Hepatic stellate cell (primary cell): ENCODE measurements around the gene IGF1R.

Experiments
- DNase-seq: peaks from one replicate; pipeline ENCODE4 v3.0.0; 2011; ENCODE audit warnings: low spot score

Gene IGF1R

GRCh38 chr15:98727115-98728040 is 79.0 kb downstream of the IGF1R start:
- DNase-seq, result peak; percentile 95

DNA sequence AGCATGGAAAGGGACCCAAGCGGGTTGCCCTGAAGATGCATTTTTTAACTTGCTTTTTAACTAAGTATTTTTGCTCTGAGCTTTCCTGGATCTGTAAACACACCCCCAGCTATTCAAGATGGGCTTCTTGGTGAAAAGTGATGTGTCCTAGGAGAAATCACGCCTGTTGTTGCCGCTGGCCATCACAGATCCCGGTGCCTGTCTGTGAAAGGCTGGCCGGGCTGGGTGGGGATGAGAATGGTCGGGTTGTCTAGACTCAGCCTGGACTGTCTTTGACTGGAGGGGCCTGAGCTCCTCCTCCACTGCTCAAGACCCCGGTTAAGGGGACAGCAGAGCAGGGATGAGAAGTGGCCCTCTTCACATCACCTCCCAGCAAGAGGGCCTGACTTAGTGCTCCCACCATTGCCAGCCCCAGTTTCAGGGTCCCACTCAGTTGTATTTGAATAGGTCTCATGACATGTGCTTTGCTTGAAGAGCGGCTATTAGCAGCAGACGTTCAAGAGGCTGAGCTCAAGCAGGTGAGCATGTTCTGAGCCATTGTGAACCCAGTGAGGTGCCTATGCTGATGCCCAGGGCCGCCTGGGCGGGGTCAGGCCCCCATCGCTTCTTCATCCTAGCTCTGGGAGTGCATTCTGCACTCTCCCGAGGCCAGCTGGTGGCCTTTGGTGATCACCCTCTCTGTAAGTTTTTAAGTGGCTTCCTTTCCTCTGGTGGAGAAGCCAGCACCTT is 79.9 kb downstream of the IGF1R start:
- DNase-seq, result no peak

DNA sequence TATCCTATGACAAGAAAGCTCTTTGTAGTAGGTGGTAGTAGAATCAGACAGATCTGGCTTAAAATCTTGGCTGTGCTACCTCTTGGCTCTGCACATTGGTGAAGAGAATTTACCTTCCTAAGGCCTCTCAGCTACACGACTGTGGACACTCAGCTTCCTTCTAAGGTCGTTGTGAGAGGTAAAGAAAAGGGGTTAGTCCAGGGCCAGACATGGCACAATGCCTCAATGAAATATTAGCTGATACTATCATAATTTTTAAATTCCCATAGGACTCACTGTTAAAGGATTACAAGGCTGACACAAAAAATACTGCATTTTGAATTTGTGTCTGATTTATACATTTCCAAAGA is 80.4 kb downstream of the IGF1R start:
- no peak for DNase-seq

DNA sequence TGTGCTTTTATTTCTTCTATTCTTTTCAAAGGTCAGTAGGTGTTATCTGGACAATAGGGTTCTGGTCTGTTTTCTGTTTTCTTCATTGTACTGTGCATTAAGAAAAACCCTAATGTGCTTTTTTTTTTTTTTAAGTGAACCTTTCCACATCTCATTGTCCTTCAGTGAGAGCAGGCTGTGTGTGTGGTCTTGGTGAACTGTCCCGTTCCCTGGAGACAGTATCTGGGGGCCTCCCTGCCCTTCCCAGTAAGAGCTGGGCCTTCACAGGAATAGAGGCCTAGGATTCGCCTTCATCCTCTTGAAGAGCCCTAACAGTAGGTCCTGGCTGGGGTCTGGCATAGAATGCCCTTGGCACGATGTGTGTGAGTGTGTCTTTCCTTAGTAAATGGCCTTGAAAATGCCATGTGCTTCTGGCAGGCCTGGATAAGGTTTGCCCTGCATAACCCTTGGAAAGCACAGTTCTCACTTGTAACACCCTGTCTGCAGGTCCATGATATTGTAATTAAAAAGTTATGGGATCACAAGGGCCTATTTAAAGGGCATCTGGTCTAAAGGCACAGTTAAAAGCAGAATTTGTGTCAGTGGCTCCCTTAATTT is 81.2 kb downstream of the IGF1R start:
- no peak for DNase-seq

DNA sequence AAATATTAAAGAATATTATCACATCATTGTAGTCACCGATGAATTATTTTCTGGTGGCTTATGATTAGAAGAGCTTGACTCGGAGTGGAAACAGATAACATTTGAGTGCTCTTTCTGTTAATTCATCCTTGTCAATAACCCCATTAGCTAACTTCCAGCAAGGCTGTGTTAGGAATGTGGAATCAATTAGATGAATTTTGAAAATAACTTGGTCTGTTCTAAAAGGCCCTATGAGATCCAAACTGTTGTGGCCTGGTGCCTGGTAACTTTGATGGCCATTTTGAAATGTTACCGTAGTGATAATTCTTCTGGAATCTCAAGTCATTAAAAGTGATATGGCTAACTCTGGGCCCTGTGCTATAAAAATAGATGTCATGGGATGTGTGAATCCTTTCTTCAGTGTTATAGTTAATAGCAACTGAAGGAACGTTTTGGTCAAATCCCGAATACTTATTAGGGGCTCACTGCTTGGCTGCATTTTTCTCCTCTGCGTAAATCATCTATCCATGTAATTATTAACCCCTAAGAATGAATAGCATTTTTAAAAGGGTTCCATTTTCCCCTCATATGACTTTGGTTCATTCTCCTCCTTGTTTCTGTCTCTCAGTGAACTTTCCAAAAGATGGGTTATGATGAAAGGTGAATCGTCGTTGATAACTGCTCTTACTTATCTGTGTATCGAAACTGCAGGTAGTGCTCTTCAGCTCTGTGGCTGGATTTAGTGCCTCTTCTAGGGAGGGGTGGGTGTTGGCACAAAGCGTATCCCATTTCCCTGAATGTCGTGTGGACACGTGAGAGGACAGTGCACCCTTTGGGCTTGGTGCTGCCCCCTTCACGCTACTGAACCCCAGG is 82.7 kb downstream of the IGF1R start:
- no peak for DNase-seq

DNA sequence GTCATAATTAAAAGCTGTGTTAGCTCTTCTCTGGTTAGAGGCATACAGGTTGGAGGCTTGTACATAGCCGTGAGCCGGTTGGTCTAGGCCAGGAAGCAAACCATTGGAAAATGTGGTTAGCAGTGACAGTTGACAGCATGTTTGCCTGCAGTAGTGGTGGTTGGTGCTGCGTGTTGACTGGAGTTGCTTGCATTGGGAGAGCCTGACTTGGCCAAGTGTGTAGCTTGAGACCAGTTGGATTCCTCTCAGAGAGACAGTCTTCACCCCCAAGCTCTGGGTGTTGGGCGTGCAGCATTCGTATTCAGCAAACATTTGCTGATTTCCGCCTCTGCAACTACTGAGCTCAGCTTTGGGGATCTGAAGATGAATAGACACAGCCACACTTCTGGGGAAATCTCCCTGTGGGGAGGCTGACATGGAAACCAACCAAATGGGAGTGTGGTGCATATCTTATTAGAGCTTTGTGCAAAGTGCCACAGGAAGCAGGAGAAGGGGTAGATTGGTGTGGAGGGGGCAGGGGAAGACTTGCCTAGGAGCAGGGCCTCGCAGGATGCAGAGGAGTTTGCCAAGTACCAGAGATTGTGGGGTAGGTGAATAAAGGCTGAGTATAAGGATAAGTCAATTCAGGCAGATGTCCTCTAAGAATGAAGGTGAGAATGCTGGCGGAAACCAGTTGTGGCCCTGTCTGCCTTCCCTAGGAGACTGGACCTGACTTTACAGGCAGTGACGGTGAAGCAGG is 83.5 kb downstream of the IGF1R start:
- DNase-seq, result no peak

DNA sequence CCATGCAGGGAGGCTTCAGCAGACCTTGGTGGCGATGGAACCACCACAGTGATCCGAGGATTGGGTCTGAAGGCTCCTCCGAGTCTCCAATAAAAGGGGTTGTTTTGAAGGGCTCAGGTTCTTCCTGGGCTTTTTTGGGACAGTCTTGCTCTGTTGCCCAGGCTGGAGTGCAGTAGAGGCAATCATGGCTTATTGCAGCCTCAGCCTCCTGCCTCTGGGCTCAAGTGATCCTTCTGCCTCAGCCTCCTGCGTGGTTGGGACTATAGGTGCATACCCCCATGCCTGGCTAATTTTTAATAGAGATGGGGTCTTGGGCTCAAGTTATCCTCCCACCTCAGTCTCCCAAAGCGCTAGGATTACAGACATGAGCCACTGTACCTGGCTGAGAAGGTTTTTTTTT is 84.8 kb downstream of the IGF1R start:
- no peak for DNase-seq

DNA sequence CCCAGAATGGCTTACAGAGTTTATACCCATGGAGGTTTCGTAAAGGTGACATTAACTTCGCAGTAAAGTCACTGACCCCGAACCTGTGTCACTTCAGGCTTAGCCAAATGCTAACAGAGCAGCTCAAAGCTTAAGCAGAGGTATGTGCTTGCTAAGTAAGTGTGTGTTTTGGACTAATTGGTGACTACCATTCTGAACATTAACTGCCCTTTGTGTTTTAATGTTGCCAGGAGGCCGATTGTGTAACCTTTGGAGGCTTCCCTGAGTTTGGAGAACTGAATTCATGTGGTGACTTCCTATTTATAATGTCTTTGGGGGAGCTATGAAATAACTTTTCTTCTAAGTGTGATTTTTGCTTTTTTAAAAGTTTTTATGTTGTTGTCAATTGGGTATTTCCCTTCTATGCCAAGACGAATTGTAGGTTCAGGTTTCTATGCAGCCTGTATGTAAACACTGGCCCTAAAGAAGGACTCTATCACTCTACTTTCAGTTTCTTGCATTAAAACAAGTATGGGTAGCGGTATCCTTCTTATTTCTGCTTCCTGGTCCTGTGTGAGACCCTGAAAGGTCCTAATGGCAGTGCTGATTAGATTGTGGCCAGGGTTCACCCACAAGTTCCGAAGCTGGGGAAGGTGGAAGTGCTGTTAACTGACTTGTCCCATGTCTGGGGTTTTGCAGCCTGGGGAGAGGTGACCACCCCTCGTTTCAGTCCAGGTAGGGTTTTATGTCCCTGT is 86.3 kb downstream of the IGF1R start:
- no peak for DNase-seq

- DNase-seq, result no peak
These were observed 87.0 kb downstream of the IGF1R start for GRCh38 chr15:98735304-98735703.

GRCh38 chr15:98735895-98736617 is 87.7 kb downstream of the IGF1R start:
- DNase-seq, result no peak

GRCh38 chr15:98737159-98737558 is 88.8 kb downstream of the IGF1R start:
- DNase-seq, result no peak

DNA sequence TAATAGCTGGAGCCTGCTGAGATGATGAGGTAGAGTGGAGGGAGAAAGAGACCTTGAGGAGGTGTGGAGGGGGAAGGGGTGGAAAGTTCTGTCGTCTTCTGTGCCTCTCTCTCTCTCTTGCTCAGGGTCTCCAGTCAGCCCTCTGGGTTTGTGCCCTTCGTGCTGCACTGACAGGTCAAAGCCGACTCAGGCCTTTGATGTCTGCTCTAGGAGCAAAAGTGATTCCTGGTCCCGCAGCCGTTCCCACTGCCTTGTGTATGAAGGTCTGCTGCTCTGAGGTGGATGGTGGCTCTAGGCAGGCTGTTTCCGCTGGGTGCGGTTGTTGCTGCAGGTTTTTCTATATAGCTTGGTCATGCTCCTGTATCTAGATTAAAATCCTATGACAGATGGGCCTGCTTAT is 89.4 kb downstream of the IGF1R start:
- DNase-seq, result no peak

DNA sequence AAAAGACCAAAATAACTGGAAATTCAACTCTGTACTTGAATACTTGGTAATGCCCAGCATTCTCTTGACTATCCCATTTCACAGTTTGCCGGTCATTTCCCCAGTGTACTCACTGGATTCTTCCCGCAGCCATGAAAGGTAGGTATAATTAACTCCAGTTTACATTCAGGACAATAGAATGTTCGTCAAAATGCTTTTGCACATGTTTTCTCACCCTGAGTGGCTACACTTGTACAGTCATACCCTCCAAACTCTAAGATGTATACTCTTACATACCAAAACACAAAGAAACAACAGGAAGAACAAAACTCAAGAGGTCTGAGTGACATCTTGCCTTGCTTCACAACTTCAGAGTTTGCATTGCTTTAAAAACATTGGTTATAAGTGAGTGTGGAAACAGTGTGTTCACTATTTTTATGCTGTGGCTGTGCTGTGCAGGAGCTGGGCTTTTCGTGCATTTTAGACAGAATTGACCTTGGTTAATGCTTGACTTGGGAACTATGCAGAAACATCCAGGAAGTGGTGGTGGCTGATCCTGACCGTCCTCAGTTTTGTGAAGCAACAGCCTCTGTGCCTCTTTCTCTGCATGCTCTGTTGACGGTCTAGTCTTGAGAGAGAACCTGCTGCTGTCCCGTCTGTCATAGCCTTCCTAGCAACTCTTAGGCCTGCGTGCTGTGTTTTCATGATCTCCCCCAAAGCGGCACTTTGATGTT is 90.5 kb downstream of the IGF1R start:
- DNase-seq, result no peak

DNA sequence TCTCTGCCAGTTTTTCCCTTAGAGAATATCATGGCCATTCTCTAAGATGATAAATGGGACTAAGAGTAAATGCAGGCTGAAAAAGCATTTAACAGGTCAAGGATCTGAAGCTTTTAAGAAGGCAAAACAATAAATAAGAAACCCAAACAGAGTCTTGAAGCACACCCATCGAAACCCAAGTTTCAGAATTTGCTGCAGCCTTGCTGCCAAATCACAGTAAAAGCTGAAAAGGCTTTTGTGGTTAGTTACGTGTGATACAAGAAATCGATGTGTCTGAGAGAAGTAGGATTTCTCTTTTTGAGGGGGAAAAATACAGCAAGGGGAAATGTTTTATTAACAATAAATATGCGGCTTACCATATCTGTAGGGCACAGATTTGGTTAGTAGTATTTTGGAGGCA is 92.0 kb downstream of the IGF1R start:
- DNase-seq, result no peak

- no peak for DNase-seq
These were observed 92.6 kb downstream of the IGF1R start for GRCh38 chr15:98740963-98741362.

GRCh38 chr15:98743177-98743576 is 94.8 kb downstream of the IGF1R start:
- no peak for DNase-seq

DNA sequence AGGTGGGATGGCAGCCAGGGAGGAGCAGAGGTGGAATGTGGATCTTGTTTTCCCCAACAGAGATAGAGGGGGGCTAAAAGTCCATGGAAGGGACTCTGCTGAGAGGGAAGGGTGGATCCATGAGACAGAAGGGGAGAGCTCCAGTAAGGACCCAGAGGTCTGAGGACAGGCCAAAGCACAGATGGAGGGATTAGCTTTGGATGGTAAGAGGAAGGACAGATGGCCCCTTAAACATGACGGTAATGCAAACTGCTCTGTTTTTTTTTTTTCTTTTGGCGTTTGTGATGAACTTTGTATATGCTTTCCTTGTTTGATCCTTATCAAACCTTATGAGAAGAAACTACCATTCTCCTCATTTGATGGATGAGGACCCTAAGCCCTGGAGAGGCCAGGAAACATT is 96.2 kb downstream of the IGF1R start:
- DNase-seq, result no peak

- DNase-seq, result no peak
These were observed 96.8 kb downstream of the IGF1R start for GRCh38 chr15:98745179-98745578.

DNA sequence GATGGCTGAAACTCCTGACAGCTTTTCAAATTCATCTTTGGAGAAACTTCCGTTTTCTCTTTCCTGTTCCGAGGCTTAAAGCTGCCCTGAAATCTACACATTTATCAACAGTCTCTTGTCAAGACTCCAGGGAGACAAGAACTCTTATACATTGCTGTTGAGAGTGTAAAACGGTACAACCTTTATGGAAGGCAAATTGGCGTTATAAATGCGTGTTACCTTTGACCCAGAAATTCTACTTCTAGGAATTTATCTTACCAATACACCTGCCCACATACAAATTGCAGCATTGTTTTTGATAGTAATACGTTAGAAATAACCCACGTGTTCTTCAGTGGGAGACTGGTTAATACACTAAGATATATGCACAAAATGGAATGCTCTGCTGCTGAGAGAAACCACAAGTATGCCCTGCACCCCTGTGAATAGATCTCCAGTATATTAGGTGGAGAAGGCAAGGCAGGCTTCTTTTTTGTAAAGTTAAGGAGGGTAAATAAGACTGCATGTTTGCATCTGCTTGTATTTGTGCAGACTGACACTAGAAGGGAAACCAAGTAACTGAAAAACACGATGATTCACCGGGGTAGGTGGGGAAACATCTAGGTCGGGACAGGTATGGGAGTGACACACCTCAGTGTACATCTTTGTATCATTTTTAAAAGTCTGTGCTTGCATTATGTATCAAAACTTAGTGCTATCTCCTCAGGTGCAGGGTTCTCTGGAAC is 97.5 kb downstream of the IGF1R start:
- peak; percentile 22 for DNase-seq
